ENCODE data around the gene RTN4IP1.

The RTN4IP1 gene

GRCh38 chr6:106540907-106541306 is 88.4 kb downstream of the RTN4IP1 start:
- no peak for DNase-seq

DNA sequence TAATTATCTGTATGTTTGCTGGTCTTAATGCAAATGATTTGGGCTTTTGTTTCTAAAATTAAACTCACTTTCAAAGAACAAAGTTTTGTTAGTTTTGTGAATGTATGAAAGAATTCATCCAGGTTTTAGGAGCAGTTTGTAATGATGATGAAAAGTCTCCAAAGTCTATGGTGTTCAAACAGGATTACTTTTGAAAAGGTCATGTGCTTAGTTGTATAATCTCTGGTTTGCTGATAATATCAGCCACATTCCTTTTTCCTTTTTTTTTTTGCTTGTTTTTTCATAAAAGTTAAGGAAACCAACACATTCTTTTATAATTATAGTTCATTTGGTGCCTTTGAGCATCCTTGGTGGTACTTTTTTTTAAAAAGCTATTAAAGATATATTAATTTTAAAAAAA is 88.9 kb downstream of the RTN4IP1 start:
- no peak for DNase-seq

DNA sequence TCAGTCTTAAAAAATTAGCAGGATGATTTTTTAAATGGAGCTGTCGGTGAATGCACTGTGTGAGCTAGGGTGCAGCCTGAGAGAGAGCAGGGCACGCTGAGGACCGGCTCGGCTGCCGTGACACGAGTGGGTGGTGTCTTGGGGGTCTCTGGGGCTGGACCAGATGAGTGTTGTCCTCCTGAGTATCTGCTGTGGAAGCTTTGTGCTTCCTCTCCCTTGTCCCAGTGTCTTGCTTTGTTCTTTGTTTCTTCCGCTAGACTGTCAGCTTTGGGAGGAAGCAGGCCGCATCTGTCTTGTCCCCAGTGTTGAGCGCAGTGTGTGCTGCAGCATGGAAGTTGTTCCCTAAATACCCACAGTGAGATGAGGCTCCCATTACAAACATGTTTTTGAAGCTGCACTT is 89.4 kb downstream of the RTN4IP1 start:
- DNase-seq = peak; percentile 6

DNA sequence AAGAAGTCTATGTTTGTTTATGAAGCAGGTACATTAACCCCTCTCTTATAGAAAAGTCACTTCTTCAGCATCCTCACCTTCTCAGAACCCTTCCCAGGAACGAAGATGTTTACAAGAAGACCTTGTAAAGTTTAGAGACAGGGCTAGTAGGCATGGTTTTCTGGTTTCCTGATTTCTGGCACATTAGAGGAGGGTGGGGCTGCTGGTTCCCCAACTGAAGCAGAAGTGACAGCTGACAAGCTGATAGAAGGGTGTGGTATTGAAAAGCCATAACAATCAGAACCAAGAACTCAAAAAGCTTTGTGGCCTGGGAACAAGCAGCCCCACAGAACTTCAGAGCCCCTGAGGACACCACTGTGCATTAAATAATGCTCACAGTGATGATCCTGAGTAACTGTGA is 91.2 kb downstream of the RTN4IP1 start:
- DNase-seq = peak; percentile 13

- no peak for DNase-seq
Observed at GRCh38 chr6:106537662-106538061, 91.6 kb downstream of the RTN4IP1 start.

DNA sequence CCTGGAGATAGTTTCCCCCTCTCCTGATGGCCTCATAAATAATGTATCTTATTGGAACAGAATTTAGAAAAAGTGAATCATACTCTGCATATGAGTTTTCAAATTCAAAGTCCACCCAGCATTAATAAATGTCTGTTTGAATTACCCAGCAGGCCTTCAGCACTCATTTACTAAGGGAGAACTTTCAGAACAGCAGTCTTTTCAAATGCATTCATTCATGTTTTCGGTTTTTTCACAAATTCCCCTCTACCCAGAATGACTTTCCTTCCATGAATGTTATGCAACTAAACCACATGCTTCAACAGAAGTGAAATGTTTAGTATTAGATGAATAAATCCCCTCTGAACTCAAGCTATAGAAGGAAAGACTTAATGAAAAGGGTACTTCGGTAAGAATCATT is 92.4 kb downstream of the RTN4IP1 start:
- DNase-seq = no peak

GRCh38 chr6:106536357-106536756 is 92.9 kb downstream of the RTN4IP1 start:
- DNase-seq = no peak

DNA sequence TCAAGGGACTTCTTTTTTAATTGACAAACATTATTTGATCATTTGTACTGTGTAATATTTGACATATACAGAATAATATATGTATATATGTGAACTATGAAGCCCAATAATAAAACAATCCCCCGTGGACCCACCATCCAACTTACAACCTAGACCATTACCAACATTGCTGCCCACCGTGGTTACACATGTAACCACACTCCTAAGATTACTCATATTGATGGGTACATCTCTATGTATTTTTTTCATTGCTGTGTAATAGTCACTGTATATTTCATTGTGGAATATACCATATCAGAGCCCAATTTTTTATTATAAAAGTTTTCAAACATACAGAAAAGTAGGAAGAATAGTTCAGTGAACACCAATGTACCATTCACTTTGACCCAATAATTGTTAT is 94.3 kb downstream of the RTN4IP1 start:
- DNase-seq = no peak

- no peak for DNase-seq
Observed at GRCh38 chr6:106534564-106534982, 94.7 kb downstream of the RTN4IP1 start.

GRCh38 chr6:106534004-106534403 is 95.3 kb downstream of the RTN4IP1 start:
- no peak for DNase-seq

DNA sequence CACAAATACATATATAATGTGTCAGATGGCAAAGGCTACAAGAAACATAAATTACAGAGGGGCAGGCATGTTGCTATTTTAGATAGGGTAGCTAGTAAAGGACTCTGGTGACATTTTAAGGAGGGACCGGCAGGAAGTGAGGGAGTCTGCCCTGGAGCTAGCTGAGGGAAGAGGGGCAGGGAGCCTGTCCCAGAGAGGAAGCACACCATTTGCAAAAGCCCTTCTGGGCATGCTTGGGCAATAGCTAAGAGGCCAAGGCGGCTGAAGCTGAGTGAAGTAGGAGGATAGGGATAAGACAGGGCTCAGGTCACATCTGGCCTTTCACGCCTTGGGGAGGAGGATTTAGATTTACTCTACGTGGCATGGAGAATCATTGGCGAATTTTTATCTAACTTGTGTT is 96.2 kb downstream of the RTN4IP1 start:
- no peak for DNase-seq

DNA sequence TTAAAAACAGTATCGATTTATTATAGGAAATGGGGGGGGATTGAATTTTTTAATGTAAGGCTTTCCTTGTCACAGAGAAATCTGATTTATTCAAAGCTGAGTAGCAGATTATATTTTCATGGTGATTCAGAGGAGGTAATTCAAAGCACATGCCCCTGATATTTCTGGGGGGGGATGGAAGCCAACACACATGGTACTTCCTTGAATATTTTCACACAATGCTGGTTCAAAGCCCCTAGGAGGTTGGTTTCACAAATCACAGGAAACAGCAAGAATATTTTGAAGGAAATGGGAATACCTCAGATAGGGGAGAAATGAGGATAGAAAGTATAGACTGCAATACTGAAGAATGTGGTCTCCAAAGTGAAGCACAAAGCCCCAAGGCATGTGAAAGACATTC is 98.8 kb downstream of the RTN4IP1 start:
- DNase-seq = no peak

GRCh38 chr6:106530026-106530425 is 99.3 kb downstream of the RTN4IP1 start:
- no peak for DNase-seq

DNA sequence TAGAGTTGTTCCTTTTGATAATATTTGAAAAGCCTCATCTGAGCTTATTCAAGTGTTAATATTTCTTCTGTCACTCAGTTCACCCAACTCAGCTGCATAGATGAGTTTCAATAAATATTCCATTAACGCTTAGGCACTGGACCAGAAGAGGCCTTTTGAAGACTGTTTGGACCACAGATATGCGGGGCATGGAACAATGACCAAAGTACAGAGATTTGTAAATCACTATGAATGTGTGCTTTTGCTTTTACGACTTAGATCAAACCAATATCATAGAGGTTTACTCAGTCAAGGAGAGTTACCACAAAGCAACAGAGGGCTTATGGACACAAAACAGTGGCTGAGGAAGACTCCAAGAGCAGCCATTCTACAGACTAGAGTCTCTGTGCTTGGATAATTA is 99.9 kb downstream of the RTN4IP1 start:
- DNase-seq = no peak

DNA sequence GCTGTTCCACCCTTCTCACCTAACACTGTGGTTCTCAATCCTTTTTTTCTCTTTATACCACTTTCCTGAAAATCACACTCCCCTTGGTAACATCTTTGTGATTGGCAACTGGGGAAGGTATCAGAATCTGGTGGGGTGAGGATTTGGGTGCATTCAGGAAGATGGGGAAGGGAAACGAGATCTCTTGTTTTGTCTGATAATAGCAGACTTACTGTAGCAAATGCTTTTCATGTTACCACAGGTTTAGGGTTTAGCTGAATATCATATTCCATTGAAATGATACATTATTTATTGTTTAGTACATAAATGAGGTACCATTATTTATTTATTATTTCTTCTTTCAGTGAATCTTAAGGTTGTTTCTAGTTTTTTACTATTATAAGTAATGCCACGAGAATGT is 100.8 kb downstream of the RTN4IP1 start:
- no peak for DNase-seq

DNA sequence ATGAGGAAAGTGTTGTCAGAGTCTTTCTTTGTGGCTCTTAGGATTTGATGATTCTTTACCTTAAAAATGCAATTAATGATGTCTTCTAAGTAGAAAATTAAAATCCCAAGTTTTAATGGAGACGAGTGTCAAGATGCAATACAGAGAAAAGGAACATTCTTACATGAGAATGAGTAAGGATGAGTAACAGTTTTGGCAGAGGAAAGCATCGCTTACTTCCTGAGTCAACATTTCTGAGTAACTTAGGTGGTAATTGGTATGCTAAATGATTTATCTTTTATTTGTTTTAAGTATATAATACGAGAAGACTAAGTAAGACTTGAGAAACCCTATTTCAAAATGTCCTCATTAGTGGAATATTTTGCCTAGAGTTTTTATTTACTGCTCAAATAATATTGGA is 101.3 kb downstream of the RTN4IP1 start:
- no peak for DNase-seq

DNA sequence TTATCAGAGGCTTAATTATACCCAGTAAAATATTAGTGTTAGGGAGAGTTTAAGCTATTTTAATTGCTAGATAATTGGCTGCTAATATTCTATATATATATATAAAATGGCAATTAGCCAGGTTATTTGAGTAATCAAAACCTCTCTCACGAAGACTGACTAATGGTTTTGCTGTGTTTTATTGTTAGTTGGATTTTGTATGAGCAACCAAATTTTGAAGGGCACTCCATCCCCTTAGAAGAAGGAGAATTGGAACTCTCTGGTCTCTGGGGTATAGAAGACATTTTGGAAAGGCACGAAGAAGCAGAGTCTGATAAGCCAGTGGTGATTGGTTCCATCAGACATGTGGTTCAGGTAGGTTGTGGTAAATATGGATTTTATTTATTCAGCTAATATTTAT is 102.2 kb downstream of the RTN4IP1 start:
- DNase-seq = no peak

DNA sequence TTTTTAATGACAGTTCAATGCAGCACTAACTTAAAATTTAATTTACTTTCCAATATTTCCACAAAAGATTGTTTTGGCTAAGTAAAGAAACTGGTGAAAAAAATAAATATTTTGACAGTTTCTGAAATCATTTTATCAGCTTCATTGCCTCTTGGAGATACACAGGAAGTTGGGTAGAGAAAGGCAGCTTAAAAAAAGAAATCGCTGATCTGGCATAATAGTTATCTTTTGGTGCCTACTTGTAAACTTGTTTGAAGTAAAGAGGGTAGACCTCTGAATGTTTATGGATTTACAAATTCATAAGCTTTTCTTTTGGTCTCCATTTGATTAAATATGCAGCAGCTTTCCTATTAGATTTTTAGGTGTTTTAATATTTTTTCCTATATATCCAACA is 103.4 kb downstream of the RTN4IP1 start:
- DNase-seq = no peak

GRCh38 chr6:106525107-106525881 is 104.0 kb downstream of the RTN4IP1 start:
- no peak for DNase-seq

DNA sequence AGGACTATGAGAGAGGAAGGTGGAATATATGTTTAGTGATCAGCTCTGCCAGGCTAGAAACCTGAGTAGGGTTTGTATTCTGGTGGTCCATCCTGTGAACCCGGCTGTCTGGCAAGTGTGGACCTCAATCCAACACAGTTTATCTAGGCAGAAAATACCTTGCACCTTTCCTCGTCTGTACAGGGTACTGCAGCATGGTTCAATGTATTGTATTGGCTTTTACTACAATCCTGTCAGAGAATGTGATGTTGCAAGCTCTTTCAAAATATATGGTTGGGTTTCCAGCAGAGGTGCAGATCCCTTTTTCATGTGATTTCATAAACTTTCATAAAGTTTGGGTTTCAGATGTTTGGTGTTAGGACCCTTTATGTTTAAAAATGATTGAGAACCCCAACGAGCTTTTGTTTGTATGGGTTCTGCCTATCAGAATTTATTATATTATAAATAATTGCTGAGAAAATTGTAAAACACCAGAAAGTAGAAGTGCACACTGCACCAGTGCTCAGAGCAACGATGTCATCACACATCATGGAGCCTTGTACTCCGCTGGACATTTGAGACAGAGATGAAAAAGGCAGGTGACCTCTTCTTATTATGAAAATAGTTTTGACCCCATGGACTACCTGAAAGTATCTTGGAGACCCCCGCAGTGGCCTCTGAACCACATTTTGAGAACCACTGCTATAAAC is 106.6 kb downstream of the RTN4IP1 start:
- DNase-seq = no peak
